Inflammatory macrophage treated with lipopolysaccharide for 4 hours (primary cell): ENCODE results near the gene ARFGAP1.

ENCODE experiments used
- DNase-seq: peaks from one replicate; pipeline ENCODE4 v3.0.0-alpha.2; 2020

ARFGAP1 gene

GRCh38 chr20:63261060-63261794 is 11.4 kb upstream of the ARFGAP1 start:
- no peak for DNase-seq

- DNase-seq = no peak
These were observed 10.7 kb upstream of the ARFGAP1 start for GRCh38 chr20:63261795-63262528.

- no peak for DNase-seq
These were observed 9.8 kb upstream of the ARFGAP1 start for GRCh38 chr20:63262836-63263235.

- no peak for DNase-seq
These were observed 8.6 kb upstream of the ARFGAP1 start for GRCh38 chr20:63264000-63264399.

- DNase-seq = no peak
These were observed 8.1 kb upstream of the ARFGAP1 start for GRCh38 chr20:63264519-63264918.

GRCh38 chr20:63265891-63266515 is 6.6 kb upstream of the ARFGAP1 start:
- DNase-seq = no peak

GRCh38 chr20:63267691-63268090 is 4.9 kb upstream of the ARFGAP1 start:
- DNase-seq = no peak

- DNase-seq = no peak
These were observed 4.4 kb upstream of the ARFGAP1 start for GRCh38 chr20:63268256-63268655.

GRCh38 chr20:63268671-63269439 is 3.8 kb upstream of the ARFGAP1 start:
- DNase-seq = no peak

GRCh38 chr20:63269724-63270123 is 2.9 kb upstream of the ARFGAP1 start:
- DNase-seq = no peak

- no peak for DNase-seq
These were observed 1.8 kb upstream of the ARFGAP1 start for GRCh38 chr20:63270606-63271325.

GRCh38 chr20:63273059-63273579 is 506 bp downstream of the ARFGAP1 start:
- DNase-seq = no peak

GRCh38 chr20:63273635-63274380 is 1.2 kb downstream of the ARFGAP1 start:
- DNase-seq = no peak

- no peak for DNase-seq
These were observed 2.0 kb downstream of the ARFGAP1 start for GRCh38 chr20:63274381-63275228.

GRCh38 chr20:63275825-63276224 is 3.2 kb downstream of the ARFGAP1 start:
- no peak for DNase-seq

GRCh38 chr20:63276956-63277355 is 4.3 kb downstream of the ARFGAP1 start:
- no peak for DNase-seq

GRCh38 chr20:63277466-63278272 is 5.1 kb downstream of the ARFGAP1 start:
- no peak for DNase-seq

GRCh38 chr20:63278661-63279060 is 6.0 kb downstream of the ARFGAP1 start:
- no peak for DNase-seq

- no peak for DNase-seq
These were observed 7.3 kb downstream of the ARFGAP1 start for GRCh38 chr20:63279931-63280330.

GRCh38 chr20:63280371-63280770 is 7.8 kb downstream of the ARFGAP1 start:
- no peak for DNase-seq
